Measurements from ENCODE around the gene PRKCQ.

- TF ChIP-seq CTCF (IDR thresholded peaks at IDR 0.05) (no peak), POLR2A (IDR thresholded peaks at IDR 0.05) (no peak)
Measured at GRCh38 chr10:6399879-6400278, 180.2 kb downstream of the PRKCQ start.

Measured in Peyer's patch (tissue), 4 donors.